Activated CD4-positive, alpha-beta T cell treated with anti-CD3 and anti-CD28 coated beads, Interleukin-2, amount 50 U/mL, for 1 hour (primary cell): ENCODE data around the gene GPD1L.
"Not testable (repeated sequence)": the region's sequence is repeated elsewhere in the genome, so short reads cannot be mapped to it uniquely, and the experiment has no call there.

Source experiments
- DNase-seq: peaks from one replicate; pipeline ENCODE4 v3.0.0-alpha.2; 2020

The GPD1L gene

DNA sequence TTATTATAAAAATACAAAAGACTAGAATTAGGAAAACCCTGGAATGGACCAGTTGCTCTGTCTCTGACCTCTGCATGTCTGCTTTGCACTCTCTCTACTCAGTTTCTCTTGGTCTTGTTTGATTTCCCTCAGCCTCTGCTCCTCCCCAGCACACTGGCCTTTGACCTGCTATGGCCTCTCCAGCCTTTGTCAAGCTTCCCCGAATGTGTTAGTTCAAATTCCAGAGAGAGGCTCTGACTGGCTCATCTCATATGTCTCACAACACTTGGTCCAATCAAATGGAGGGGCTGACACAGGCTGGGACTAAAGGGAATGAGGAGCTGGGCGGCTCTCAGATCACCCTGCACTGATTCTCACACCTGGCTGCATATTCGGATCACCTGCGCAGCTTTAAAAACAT lies 79.7 kb downstream of the GPD1L start:
- DNase-seq: no peak

- DNase-seq: no peak
Observed at GRCh38 chr3:32186876-32187275, 80.5 kb downstream of the GPD1L start.

DNA sequence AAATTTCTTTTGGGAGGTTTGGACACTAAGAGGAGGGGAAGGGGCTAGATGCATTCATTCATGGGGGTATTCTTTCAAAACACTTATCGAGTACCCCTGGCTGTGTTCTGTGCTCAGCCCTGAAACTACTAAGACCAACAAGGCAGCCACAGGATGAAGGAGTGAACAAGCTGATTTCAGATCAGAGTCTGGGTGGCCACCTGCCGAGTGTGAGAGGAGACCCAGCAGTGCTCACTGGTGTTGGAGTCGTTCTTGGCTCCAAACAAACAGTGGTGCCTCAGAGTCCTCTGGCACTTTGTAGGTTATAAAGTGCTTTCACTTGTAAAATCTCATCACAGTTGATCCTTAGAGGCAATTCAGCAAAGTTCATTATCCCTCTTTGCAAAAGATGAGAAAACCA lies 83.3 kb downstream of the GPD1L start:
- no peak for DNase-seq

DNA sequence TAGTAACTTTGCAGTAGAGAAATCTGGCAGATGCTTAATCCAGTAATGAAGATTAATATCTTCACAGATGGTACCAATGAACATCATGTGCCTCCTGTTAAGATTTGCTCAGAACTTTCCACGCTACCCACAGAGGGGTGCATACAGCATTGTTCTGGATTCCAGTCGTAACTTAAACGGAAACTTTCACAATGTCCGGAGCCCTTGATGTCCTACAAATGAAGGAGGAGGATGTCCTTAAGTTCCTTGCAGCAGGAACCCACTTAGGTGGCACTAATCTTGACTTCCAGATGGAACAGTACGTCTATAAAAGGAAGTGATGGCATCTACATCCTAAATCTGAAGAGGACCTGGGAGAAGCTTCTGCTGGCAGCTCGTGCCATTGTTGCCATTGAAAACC lies 84.1 kb downstream of the GPD1L start:
- DNase-seq: not testable (repeated sequence)

DNA sequence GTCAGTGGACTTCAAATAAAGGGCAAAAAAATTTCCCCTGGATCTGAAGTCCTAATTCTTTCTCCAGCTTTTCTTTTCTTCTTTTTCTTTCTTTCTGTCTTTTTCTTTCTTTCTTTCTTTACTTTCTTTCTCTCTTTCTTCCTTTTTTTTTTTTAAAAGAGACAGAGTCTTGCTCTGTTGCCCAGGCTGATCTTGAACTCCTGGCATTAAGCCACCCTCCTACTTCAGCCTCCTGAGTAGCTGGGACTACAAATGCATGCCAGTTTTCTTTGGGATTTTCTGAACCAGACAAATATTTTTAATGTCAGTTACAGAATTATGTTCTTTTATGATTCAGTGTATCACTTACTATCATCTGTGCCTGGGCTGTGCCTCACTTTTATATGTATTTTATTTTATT lies 86.7 kb downstream of the GPD1L start:
- no peak for DNase-seq

GRCh38 chr3:32194653-32195052 lies 88.2 kb downstream of the GPD1L start:
- no peak for DNase-seq

DNA sequence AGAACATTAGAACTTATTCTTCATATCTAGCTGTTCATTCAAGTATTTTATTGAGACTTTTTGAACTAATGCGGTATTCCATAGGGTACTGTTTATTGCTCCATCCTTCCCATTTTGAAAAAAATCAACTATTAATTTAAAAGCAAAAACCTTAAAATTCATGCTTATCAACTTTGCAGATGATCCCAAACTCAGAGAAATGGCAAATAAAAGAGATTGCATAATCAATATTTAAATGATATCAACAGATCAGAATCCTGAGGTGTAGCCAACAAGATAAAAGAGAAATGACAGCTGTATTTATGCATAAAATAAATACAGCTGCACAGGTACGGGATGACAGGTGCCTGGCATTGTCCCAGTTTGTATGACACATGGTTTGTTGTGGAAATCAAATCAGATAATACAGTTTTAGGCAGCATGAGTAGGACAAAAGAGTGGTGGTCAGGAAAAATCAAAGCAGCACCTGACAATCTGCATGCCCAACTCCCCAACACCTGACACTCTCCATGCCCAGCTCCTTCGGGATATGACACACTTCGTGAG lies 89.6 kb downstream of the GPD1L start:
- no peak for DNase-seq

DNA sequence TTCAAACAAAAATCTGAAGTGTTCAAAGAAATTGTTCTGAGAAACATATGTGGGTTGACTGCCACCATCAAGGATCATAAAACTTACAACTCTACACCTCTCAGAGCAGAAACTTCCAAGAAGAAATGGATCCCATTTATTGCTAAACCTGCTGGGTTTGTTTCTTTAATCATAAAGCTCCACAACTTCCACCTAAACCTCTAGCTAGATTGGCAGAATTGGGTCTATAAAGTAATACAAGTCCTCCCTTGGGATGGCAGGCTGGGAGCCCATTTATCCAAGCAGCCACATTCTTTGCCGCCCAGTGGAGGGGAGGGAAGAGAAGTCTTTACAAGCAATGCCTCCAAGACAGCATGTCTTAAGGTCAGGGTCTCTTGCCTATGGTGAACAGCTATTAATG lies 91.6 kb downstream of the GPD1L start:
- DNase-seq: no peak

GRCh38 chr3:32198714-32199113 lies 92.3 kb downstream of the GPD1L start:
- no peak for DNase-seq

GRCh38 chr3:32200490-32200889 lies 94.1 kb downstream of the GPD1L start:
- no peak for DNase-seq

- no peak for DNase-seq
Observed at GRCh38 chr3:32200992-32201758, 94.8 kb downstream of the GPD1L start.

DNA sequence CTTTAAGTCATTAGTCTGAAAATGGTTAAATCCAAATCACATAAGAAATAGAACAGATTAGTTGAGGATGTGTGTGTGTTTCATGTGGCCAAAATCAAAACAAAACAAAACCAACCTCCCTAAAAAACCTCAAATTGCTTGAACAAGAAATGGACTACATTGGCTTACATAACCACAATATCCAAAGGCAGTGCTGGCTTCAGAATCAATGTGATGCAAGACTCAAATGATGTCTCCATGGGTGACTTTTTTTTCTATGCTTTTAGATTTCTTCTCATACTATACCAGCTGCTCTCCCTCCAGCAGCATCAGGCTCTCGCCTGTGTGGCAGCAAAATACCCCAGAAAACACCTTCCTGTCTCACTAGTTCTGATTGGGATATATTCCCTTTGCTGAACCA lies 96.1 kb downstream of the GPD1L start:
- no peak for DNase-seq

- DNase-seq: no peak
Observed at GRCh38 chr3:32203854-32204253, 97.4 kb downstream of the GPD1L start.

DNA sequence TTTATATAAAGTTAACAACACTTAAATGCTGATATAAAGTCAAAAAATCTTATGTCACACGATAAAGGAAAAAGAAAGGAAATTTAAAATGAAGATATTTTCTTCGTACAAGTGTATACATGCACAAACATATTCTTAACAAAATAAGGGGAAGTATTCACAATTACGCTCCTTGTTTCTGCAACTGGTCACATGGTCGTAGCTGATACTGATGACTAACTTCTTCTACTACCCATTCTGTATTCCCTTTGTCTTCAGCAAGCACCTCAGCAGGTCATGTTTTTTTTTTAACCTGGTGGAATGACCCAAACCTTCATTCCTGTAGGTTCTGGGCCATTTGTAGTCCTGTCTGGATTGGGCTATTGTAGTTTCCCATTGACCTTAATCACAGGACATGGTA lies 102.0 kb downstream of the GPD1L start:
- no peak for DNase-seq

DNA sequence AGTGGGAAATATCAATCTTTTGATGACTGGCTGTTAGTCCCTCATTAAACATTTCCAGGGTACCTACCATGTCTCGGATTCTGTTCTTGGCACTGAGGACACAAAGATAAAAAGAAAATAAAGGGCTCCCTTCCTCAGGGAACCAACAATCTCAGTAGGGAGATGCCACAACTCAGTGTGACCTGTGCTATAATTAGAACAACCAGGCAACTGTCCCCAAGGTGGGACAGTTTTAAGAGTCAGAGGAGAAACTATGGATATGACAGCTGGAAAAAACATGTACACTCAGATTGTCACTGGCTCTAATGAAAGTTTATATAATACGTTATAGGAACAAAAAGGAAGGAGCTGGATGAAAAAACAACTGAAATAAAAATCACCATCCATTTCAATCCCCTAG lies 108.8 kb downstream of the GPD1L start:
- no peak for DNase-seq

DNA sequence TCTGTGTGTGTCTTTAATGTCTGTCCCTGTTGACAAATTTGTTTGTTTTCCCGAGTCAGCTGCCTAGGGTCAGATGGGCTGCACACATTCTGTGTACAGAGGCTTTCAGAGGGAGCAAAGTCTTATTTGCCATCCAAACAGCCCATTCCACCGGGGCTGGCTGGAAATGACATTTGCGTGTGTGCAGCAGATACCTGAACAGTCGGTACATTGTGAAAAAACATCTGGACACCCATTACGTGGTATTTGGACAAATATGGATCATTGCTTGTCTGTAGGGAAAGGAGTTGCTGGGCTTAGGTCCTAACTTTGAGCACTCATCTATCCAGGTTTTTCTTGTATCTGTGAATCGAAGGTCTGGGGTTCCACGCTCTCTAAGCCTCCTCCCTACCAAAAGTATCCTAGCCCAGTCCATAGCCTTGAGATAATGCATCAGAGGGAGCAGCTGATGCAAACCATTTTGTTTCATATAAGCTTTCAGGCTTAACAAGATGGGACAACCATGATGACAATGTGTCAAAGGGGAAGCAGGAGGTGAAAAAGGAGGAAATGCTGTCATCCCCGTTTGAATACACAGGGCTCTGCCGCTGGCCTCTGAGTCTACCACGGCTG lies 109.9 kb downstream of the GPD1L start:
- DNase-seq: no peak

DNA sequence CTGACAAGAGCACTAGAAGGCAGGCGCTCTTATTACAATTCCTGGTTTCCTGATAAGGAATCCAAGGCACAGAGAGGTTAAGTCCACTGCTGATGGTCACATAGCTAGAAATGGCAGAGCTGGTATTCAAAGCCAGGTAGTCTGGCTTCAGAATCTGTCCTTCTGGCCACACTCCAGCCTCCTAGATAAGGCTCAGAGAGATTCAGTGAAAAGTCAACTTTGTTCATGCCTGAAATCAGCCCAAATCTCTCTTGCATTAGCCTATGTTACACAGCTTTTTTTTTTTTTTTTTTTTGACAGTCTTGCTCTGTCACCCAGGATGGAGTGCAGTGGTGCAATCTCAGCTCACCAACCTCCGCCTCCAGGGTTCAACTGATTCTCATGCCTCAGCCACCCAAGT lies 110.9 kb downstream of the GPD1L start:
- no peak for DNase-seq
